NOMO-1 treated with DMSO at 0.1 percent for 48 hours (cell line): ENCODE results near the gene MASTL.
"Not testable (repeated sequence)": the region's sequence is repeated elsewhere in the genome, so short reads cannot be mapped to it uniquely, and the experiment has no call there.

Source experiments
- DNase-seq: peaks from one replicate; lab custom pipeline; 2025; ENCODE audit not compliant: unreplicated experiment; lab: John Stamatoyannopoulos, UW

The MASTL gene

GRCh38 chr10:27155066-27155754 lies at the start of gene MASTL:
MASTL (plus strand) TSS chr10:27155352; CDS start chr10:27155427, 75 bp downstream.
- peak; percentile 85 for DNase-seq

DNA sequence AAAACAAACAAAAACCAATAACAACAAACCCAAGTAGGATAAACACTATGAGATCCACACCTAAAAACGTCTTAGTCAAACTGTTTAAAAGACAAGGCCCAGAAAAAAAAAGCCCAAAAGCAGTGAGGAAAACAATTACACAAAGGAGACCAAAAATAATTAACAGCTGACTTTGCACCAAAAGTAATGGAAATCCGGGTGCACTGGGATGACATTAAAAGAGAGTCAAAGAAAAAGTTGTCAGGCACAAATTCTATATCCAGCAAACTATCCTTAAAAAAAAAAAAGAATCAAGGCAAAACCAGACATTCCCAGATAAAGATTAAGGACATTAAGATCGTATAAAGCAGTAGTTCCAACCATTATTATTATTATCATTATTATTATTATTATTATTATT lies 47.0 kb upstream of the MASTL start:
- DNase-seq: no peak

DNA sequence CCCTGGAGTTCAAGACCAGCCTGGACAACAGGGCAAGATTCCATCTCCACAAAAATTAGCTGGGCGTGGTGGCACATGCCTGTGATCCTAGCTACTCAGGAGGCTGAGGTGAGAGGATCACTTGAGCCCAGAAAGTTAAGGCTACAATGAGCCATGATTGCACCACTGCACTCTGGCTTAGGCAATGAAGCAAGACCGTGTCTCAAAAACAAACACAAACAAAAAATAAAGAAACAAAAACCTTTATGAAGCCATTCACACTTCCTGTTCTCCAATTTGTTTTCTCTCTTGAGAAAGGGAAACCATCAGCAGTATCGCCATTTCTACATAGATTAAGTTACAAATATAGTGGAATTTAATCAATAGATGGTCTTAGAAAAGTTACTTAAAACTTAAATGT lies 20.8 kb upstream of the MASTL start:
- DNase-seq: no peak

GRCh38 chr10:27138277-27138676 lies 16.9 kb upstream of the MASTL start:
- DNase-seq: no peak

DNA sequence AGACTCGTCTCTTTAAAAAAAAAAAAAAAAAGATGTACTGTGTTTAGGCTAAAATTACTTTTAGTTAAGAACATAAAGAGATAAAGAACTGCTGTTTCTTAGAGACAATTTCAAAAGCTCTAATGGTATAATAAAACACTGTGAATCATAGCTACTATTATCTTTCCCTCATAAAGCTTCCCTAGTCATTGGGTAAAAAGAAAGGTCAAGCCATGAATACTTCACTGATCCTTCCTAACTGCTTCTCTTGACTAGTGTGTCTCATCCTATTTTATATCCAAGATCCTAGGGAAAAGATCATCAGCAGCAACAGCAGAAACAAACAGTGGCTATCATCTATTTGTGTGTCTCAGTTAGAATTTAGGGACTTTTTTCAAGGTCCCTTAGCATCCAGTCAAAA lies 11.5 kb upstream of the MASTL start:
- no peak for DNase-seq

DNA sequence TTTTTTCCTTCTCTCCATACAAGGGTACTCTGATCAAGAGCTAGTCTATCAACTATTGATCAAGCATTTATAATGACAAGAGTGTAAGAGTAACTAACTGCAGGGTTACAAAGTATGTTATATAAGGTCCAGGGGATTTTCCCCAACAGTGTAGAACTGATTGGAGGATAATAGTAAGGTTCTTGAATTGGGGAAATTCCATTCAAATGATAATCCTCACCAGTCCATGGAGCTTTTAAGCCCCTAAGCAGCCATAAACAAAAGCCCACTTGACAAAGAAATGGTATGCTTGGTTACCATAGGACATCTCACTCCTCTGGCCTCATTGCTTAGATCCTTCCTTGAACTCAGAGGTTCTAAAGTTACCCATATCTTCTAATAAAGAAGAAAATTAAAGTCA lies 9.2 kb upstream of the MASTL start:
- no peak for DNase-seq

DNA sequence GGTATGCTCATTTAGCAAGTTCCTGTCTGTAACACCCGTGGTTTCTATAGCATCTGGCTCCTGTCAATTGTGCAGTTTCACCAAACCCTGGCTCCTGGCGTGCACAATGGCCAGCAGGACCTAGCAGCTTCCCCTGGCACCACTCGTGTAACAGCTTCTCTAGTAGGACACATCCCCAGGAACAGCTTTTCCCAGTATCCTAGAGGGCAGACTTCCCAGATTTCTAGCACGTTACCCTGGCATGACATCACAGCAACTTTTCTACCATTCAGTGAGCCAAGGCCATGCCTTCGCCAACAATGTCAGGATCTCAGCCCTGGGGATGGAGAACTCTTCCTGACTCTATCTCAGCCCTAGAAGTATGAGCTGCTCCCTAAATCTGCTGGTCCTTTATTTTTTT lies 7.5 kb upstream of the MASTL start:
- no peak for DNase-seq

- no peak for DNase-seq
Measured at GRCh38 chr10:27150261-27150660, 4.9 kb upstream of the MASTL start.

DNA sequence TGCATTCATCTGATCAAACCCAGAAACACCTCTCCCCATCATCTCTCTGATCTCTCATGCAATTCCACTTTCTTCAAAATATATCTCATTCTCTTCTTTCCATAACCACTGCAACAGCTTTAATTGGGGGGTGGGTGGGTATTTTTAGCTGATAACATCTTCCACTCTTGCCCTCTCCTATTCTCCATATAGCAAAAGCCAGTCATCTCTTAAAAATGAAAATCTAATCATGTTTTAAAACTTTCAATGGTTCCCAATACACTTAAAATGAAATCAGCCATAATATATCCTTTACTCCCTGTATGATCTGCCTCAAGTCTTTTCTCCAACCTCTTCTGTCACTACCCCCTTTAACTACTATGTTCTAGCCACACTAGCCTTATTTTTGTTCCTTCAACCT lies 2.5 kb upstream of the MASTL start:
- DNase-seq: no peak

DNA sequence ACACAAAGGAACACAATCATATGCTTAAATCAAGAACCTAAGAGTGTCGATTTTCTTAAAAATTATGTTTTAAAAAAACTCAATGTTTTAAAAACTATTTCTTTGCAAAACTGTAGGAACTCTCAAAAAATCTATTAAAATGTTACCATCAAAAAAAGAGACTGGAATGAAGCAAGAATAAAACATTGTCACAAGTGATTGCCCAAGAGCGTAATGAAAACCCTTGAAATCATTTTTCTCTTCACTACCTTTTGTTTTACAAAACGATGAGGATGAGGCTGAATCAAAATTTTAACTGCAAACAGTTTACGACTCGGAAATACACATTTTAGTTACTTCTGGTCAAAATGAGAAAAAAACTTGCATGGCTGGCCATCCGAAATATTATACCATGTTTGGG lies 1.8 kb upstream of the MASTL start:
- no peak for DNase-seq

- DNase-seq: no peak
Measured at GRCh38 chr10:27153845-27154193, 1.3 kb upstream of the MASTL start.

GRCh38 chr10:27156566-27156965 lies 1.4 kb downstream of the MASTL start:
- not testable (repeated sequence) for DNase-seq

- DNase-seq: no peak
Measured at GRCh38 chr10:27157150-27157549, 2.0 kb downstream of the MASTL start.

DNA sequence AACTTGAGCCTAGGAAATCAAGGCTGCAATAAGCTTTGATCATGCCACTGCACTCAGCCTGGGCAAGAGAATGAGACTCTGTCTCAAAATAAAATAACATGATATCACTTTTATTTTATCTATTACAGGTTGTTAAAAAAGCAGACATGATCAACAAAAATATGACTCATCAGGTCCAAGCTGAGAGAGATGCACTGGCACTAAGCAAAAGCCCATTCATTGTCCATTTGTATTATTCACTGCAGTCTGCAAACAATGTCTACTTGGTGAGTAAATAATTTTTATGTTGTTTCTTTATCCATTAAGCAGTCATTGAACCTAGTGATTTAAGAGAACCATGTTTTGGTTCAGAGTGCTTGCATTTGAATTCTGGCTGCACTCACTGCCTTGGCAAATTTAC lies 3.3 kb downstream of the MASTL start:
- no peak for DNase-seq

DNA sequence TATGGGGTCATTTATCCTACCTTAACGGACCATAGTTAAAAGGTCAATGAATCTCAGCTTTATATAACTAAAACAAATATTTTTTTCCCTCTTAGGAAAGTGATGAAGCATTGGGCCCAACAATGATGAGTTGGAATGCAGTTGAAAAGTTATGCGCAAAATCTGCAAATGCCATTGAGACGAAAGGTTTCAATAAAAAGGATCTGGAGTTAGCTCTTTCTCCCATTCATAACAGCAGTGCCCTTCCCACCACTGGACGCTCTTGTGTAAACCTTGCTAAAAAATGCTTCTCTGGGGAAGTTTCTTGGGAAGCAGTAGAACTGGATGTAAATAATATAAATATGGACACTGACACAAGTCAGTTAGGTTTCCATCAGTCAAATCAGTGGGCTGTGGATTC lies 14.7 kb downstream of the MASTL start:
- DNase-seq: no peak

GRCh38 chr10:27188259-27188658 lies 33.1 kb downstream of the MASTL start:
- DNase-seq: no peak

DNA sequence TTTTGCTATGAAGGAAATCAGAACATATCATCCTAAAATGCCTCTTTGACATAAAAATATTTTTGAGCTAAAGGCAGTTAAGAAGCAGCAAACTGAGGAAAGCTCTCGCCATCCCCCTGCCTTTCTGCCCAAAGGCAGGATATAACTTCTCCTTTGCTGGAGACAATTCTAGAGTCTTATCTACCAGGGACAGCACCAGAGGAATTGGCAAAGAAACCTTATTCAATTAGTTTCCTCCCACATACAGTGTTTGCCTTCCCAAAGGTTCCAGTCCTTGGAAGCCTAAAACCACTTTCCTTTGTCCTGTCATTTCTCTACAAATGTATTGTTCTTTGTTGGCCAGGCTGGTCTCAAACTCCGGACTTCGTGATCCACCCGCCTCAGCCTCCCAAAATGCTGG lies 33.7 kb downstream of the MASTL start:
- no peak for DNase-seq

GRCh38 chr10:27190508-27190907 lies 35.4 kb downstream of the MASTL start:
- DNase-seq: no peak

- DNase-seq: no peak
Measured at GRCh38 chr10:27192284-27192683, 37.1 kb downstream of the MASTL start.

DNA sequence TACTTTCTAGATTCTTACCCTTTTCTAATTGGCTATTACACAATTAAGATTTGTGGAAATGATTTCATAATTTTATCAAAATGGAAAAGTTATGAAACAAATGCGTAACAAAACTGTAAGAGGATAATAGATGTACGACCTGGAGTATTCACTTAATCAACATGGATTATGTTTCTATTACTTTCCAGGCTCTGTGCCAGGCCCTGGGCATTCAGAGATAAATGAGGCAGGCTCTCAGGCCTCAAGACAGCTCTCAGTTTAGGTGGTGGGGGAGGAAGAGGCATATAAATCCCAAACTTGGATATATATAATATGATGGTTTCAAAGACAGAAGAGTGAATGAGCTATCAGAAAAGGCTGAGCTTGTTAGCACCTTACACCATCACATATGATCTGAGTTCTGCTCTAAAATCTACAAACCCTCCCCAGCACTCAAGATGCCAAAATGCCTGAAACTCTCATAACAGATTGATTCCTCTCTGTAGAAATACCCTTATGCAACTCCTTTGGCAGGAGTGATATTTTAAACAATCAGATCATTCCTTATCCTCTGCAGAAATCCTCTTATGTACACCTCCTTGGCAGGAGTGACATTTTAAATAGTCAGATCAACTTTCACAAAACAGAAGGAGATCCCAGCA lies 42.9 kb downstream of the MASTL start:
- no peak for DNase-seq

DNA sequence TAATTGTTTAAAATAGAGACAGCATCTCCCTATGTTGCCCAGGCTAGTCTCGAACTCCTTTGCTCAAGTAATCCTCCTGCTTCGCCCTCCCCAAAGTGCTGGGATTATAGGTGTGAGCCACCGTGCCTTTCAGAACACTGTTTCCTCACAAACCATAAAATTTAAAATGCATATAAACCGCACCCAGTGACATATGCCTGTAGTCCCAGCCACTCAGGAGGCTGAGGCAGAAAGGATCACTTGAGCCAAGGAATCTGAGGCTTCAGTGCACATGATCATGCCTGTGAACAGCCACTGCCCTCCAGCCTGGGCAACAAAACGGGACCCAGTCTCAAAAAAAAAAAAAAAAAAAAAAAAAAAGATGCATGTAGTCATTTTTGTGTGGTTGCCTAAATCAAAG lies 48.7 kb downstream of the MASTL start:
- DNase-seq: no peak

DNA sequence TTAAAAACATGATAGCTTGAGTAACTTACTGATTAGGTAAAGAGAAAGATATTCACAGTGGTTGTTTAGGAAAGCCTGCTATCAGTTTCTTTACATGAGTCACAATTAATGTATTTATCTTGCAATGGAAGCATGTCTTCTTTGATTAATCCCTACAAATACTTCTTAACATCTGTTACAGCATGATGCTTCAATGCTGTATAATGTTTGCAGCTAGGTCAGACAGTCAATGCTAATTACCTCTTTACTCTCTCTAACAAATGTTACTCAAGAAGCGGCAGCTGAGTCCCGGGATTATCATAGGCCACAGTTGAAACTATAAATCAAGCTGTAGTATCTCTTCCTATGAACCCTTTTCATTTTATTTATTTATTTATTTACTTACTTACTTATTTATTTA lies 52.2 kb downstream of the MASTL start:
- no peak for DNase-seq

DNA sequence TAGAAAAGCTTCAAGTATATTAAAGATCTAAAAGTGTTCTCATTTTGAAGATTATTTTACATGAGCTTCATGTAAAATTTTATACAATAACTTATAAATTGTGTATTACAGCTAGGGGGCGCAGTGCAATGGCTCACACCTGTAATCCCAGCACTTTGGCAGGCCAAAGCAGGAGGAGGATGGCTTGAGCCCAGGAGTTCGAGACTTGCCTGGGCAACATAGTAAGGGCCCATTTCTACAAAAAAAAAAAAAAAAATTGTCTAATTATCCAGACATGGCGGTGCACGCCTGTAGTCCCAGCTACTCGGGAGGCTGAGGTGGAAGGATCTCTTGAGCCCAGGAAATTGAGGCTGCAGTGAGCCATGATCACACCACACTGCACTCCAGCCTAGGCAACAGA lies 68.8 kb downstream of the MASTL start:
- DNase-seq: no peak
